Activated CD8-positive, alpha-beta memory T cell treated with anti-CD3 and anti-CD28 coated beads for 4 hours (primary cell): ENCODE results near the gene WSB2.

ENCODE experiments used
- DNase-seq, 2 donors: peaks; one replicate each; pipeline ENCODE4 v3.0.0-alpha.2; 2020; ENCODE audit warnings: low read depth in 2 of 2

The WSB2 gene

GRCh38 chr12:118061873-118062843 is 1.2 kb upstream of the WSB2 start:
- no peak for DNase-seq

- DNase-seq: no peak
Observed at GRCh38 chr12:118060301-118061010, 523 bp downstream of the WSB2 start.

- DNase-seq: no peak
Observed at GRCh38 chr12:118059341-118060191, 1.4 kb downstream of the WSB2 start.

GRCh38 chr12:118058881-118059280 is 2.1 kb downstream of the WSB2 start:
- no peak for DNase-seq

- no peak for DNase-seq
Observed at GRCh38 chr12:118058227-118058626, 2.8 kb downstream of the WSB2 start.

- no peak for DNase-seq
Observed at GRCh38 chr12:118055865-118056773, 4.9 kb downstream of the WSB2 start.

GRCh38 chr12:118055144-118055557 is 5.8 kb downstream of the WSB2 start:
- peak; percentile 20 to 25 for DNase-seq

GRCh38 chr12:118053071-118053985 is 7.7 kb downstream of the WSB2 start:
- DNase-seq: no peak

GRCh38 chr12:118052324-118053070 is 8.5 kb downstream of the WSB2 start:
- DNase-seq: no peak

- DNase-seq: no peak
Observed at GRCh38 chr12:118050972-118051910, 9.7 kb downstream of the WSB2 start.

- no peak for DNase-seq
Observed at GRCh38 chr12:118046430-118046829, 14.5 kb downstream of the WSB2 start.

GRCh38 chr12:118044577-118044976 is 16.4 kb downstream of the WSB2 start:
- no peak for DNase-seq

GRCh38 chr12:118044075-118044474 is 16.9 kb downstream of the WSB2 start:
- DNase-seq: no peak

GRCh38 chr12:118042091-118042490 is 18.9 kb downstream of the WSB2 start:
- DNase-seq: no peak

GRCh38 chr12:118038137-118038536 is 22.8 kb downstream of the WSB2 start:
- DNase-seq: no peak

GRCh38 chr12:118036672-118037411 is 24.1 kb downstream of the WSB2 start:
- no peak for DNase-seq
